NB4 (cell line): ENCODE results near the gene TFPI2.

ENCODE experiments used
- DNase-seq: peaks from one replicate; pipeline ENCODE4 v3.0.0; 2010; ENCODE audit warnings: low read depth
- H3K4me3 ChIP-seq: one replicate; pipeline ENCODE4 v1.5.1; 2011; ENCODE audit warnings: mild to moderate bottlenecking, low read depth, low read length, moderate library complexity
- MYC ChIP-seq: IDR thresholded peaks from 2 replicates; pipeline ENCODE4 v1.6.1; 2011; ENCODE audit warnings: low read depth, low read length
- POLR2A ChIP-seq: IDR thresholded peaks from 2 replicates; pipeline ENCODE4 v1.6.1; 2011; ENCODE audit warnings: mild to moderate bottlenecking; ENCODE audit not compliant: insufficient read length; ENCODE audit errors: extremely low read depth
- TF ChIP-seq, protein P1 (sequence below): IDR thresholded peaks from one replicate; pipeline ENCODE4 v1.5.1; 2012; ENCODE audit warnings: low read depth, low read length
- TF ChIP-seq, protein P2 (sequence below): IDR thresholded peaks from 2 replicates; pipeline ENCODE4 v1.6.1; 2011; ENCODE audit warnings: low read depth, low read length

The TFPI2 gene

DNA sequence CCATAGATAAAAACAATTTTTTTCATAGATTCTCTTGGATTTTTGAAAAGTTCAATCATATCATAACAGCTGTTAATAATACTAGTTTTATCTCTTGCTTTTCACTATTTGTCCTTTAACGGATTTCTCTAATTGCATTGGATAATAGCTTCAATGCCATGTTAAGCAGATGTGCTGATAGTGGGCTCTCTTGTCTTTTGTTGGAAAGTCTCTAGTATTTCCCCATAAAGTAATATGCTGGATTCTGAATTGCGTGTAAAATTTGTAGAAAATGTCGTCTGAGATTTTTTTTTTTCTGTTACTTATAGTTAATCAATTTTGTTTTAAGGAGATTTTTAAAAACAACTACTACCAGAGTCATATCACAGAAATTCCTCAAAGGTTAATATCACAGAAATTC is 53.3 kb downstream of the TFPI2 start:
- no peak for TF ChIP-seq MYC
- no peak for TF ChIP-seq POLR2A
- TF ChIP-seq, protein P1, sequence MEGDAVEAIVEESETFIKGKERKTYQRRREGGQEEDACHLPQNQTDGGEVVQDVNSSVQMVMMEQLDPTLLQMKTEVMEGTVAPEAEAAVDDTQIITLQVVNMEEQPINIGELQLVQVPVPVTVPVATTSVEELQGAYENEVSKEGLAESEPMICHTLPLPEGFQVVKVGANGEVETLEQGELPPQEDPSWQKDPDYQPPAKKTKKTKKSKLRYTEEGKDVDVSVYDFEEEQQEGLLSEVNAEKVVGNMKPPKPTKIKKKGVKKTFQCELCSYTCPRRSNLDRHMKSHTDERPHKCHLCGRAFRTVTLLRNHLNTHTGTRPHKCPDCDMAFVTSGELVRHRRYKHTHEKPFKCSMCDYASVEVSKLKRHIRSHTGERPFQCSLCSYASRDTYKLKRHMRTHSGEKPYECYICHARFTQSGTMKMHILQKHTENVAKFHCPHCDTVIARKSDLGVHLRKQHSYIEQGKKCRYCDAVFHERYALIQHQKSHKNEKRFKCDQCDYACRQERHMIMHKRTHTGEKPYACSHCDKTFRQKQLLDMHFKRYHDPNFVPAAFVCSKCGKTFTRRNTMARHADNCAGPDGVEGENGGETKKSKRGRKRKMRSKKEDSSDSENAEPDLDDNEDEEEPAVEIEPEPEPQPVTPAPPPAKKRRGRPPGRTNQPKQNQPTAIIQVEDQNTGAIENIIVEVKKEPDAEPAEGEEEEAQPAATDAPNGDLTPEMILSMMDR = no peak
- TF ChIP-seq, protein P2, sequence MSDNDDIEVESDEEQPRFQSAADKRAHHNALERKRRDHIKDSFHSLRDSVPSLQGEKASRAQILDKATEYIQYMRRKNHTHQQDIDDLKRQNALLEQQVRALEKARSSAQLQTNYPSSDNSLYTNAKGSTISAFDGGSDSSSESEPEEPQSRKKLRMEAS = no peak
- DNase-seq = no peak
- no peak overlapping the region for H3K4me3 ChIP-seq

DNA sequence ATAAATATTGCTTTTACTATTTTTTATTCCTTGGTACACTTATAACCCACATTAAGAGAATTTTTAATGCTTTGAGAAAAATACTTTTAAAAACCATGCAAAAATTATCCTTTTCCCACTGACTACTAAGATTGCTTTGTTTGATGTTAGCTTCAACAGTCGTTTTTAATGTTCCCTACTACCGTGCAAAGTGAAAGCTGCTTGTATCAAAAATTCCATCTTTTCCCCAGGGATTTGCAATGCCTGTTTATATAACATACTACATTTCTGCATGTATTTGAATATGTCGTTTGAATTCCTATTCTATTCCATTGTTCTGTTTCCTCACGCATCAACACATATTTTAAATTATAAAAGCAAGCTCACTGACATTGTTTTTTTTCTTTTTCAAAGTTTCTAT is 54.4 kb downstream of the TFPI2 start:
- H3K4me3 ChIP-seq = no peak overlapping the region
- TF ChIP-seq, protein P2 = no peak
- TF ChIP-seq, protein P1 = no peak
- TF ChIP-seq POLR2A (no peak), MYC (no peak)
- DNase-seq = no peak

DNA sequence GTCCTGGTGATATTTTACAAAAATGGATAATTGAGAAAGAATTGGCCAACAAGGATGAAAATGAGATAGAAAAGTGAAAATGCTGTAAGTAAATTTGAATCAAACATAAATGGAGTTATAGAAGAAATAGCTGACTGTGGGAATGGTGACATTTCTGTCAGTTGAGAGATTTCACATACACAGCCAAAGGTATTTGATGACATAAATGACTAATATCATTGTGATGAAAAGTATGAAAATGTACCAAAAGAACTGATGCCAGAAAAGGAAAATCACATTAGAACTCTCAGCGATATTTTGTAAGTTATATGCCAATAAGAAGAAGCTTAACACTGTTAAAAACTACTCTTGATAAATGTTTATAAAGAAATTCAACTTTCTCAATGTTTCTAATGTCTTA is 54.9 kb downstream of the TFPI2 start:
- no peak overlapping the region for H3K4me3 ChIP-seq
- TF ChIP-seq, protein P2 = no peak
- TF ChIP-seq MYC (no peak), POLR2A (no peak)
- TF ChIP-seq, protein P1 = no peak
- no peak for DNase-seq
